Loucy (cell line): ENCODE results near the gene RUSC1.

Experiments used
- H2AFZ ChIP-seq: fragments of 200-600 bp; sonication (generic); 2 replicates; pipeline ENCODE4 v1.6.0; 2016; ENCODE audit warnings: antibody characterized with exemption, mild to moderate bottlenecking, low read length, moderate library complexity
- H3F3A ChIP-seq: fragments of 200-600 bp; 2 replicates; pipeline ENCODE4 v1.6.0; 2016; ENCODE audit warnings: antibody characterized with exemption, low read depth, mild to moderate bottlenecking
- H3K27me3 ChIP-seq: fragments of 200-600 bp; sonication (generic); 2 replicates; pipeline ENCODE4 v1.6.1; 2014; ENCODE audit warnings: low read length, mild to moderate bottlenecking; ENCODE audit not compliant: insufficient read depth, poor library complexity, severe bottlenecking
- H3K36me3 ChIP-seq: fragments of 200-600 bp; sonication (generic); 2 replicates; pipeline ENCODE4 v1.6.1; 2016; ENCODE audit warnings: low read length; ENCODE audit not compliant: insufficient read depth
- H3K4me1 ChIP-seq: fragments of 200-600 bp; sonication (generic); 2 replicates; pipeline ENCODE4 v1.5.1; 2014; ENCODE audit warnings: low read length, mild to moderate bottlenecking; ENCODE audit not compliant: insufficient read depth, poor library complexity, severe bottlenecking
- H3K4me2 ChIP-seq: fragments of 200-600 bp; sonication (generic); 2 replicates; pipeline ENCODE4 v1.6.0; 2014; ENCODE audit warnings: antibody characterized with exemption, low read length, low read depth, mild to moderate bottlenecking; ENCODE audit not compliant: poor library complexity, severe bottlenecking
- H3K4me3 ChIP-seq: fragments of 200-600 bp; sonication (generic); 2 replicates; pipeline ENCODE4 v1.5.1; 2014; ENCODE audit warnings: low read length, mild to moderate bottlenecking, mixed read lengths; ENCODE audit not compliant: poor library complexity, severe bottlenecking
- H3K79me2 ChIP-seq: fragments of 200-600 bp; sonication (generic); 2 replicates; pipeline ENCODE4 v1.6.1; 2014; ENCODE audit warnings: low read length; ENCODE audit not compliant: insufficient read depth
- H3K9ac ChIP-seq: fragments of 200-600 bp; sonication (generic); 2 replicates; pipeline ENCODE4 v1.6.0; 2014; ENCODE audit warnings: mild to moderate bottlenecking, low read depth, low read length, moderate library complexity; ENCODE audit not compliant: poor library complexity, severe bottlenecking
- H3K9me2 ChIP-seq: fragments of 200-600 bp; sonication (generic); replicated peaks from 2 replicates; pipeline ENCODE4 v1.6.1; 2016; ENCODE audit warnings: low read depth, low read length, mixed read lengths
- H3K9me3 ChIP-seq: fragments of 200-600 bp; sonication (generic); 2 replicates; pipeline ENCODE4 v1.6.1; 2014; ENCODE audit warnings: mild to moderate bottlenecking, antibody characterized with exemption, low read length, low read depth; ENCODE audit not compliant: insufficient read depth
- H4K20me1 ChIP-seq: fragments of 200-600 bp; sonication (generic); 2 replicates; pipeline ENCODE4 v1.6.0; 2014; ENCODE audit warnings: antibody characterized with exemption, low read length, mild to moderate bottlenecking; ENCODE audit not compliant: insufficient read depth, poor library complexity, severe bottlenecking
- EZH2phosphoT487 ChIP-seq: fragments of 200-600 bp; IDR thresholded peaks from 2 replicates; pipeline ENCODE4 v1.6.1; 2018; ENCODE audit warnings: antibody characterized with exemption, mild to moderate bottlenecking, moderate library complexity, borderline replicate concordance
- TF ChIP-seq, protein P1 (sequence below): fragments of 200-600 bp; sonication (generic); conservative IDR thresholded peaks from 2 replicates; pipeline ENCODE4 v1.5.1; 2014; ENCODE audit warnings: mild to moderate bottlenecking, antibody characterized with exemption, low read length

The RUSC1 gene

GRCh38 chr1:155360051-155360450 lies 39.4 kb downstream of the RUSC1 start:
- TF ChIP-seq EZH2phosphoT487: no peak
- Histone ChIP-seq H3K9ac (no peak overlapping the region), H3K4me3 (no peak overlapping the region), H4K20me1 (no peaks in the 10 kb centered on the region), H3K4me2 (no peak overlapping the region), H3K9me3 (no peaks in the 10 kb centered on the region), H3K36me3 (peaks cover 44% of the 10 kb centered on the region), H3K9me2 (no peaks in the 10 kb centered on the region), H3F3A (no peaks in the 10 kb centered on the region), H3K27me3 (no peaks in the 10 kb centered on the region), H3K79me2 (no peaks in the 10 kb centered on the region), H3K4me1 (no peaks in the 10 kb centered on the region), H2AFZ (no peak overlapping the region)

DNA sequence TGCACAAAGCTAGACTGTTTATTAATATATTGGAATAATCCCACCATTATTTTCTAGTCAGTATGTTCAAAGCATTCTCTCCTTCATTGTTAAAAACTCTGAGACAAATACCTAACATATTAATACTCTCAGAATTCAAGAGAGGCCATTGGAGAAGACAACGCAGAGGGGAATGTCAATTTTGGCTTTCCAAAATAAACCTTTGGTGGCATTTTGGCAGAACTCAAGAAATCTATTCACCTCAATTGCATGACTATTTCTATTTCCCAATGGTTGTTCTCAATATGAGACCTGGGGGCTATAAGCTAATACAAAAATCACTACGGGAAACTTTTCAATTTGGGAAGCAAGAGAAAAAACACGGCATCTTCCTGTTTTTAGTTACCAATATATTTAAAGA lies 58.5 kb downstream of the RUSC1 start:
- TF ChIP-seq EZH2phosphoT487: no peak
- TF ChIP-seq, protein P1, sequence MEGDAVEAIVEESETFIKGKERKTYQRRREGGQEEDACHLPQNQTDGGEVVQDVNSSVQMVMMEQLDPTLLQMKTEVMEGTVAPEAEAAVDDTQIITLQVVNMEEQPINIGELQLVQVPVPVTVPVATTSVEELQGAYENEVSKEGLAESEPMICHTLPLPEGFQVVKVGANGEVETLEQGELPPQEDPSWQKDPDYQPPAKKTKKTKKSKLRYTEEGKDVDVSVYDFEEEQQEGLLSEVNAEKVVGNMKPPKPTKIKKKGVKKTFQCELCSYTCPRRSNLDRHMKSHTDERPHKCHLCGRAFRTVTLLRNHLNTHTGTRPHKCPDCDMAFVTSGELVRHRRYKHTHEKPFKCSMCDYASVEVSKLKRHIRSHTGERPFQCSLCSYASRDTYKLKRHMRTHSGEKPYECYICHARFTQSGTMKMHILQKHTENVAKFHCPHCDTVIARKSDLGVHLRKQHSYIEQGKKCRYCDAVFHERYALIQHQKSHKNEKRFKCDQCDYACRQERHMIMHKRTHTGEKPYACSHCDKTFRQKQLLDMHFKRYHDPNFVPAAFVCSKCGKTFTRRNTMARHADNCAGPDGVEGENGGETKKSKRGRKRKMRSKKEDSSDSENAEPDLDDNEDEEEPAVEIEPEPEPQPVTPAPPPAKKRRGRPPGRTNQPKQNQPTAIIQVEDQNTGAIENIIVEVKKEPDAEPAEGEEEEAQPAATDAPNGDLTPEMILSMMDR: no peak
- Histone ChIP-seq H3K4me3 (no peak overlapping the region), H3K9me3 (no peaks in the 10 kb centered on the region), H3K4me2 (no peak overlapping the region), H3K27me3 (no peaks in the 10 kb centered on the region), H3K9me2 (no peaks in the 10 kb centered on the region), H4K20me1 (no peaks in the 10 kb centered on the region), H2AFZ (no peak overlapping the region), H3K4me1 (no peaks in the 10 kb centered on the region), H3F3A (no peaks in the 10 kb centered on the region), H3K79me2 (no peaks in the 10 kb centered on the region), H3K36me3 (peaks cover 65% of the 10 kb centered on the region; the same call in 1 of the 2 replicates), H3K9ac (no peak overlapping the region)

- Histone ChIP-seq H3K4me3 (no peak overlapping the region), H3K9ac (no peak overlapping the region), H3K9me2 (no peaks in the 10 kb centered on the region), H3K27me3 (no peaks in the 10 kb centered on the region), H2AFZ (no peak overlapping the region), H3K36me3 (peaks cover 60% of the 10 kb centered on the region; the same call in 1 of the 2 replicates), H3K9me3 (no peaks in the 10 kb centered on the region), H3K4me1 (no peaks in the 10 kb centered on the region), H4K20me1 (no peaks in the 10 kb centered on the region), H3K4me2 (no peak overlapping the region), H3K79me2 (no peaks in the 10 kb centered on the region), H3F3A (no peaks in the 10 kb centered on the region)
- TF ChIP-seq, protein P1: no peak
- TF ChIP-seq EZH2phosphoT487: no peak
These were observed 59.0 kb downstream of the RUSC1 start for GRCh38 chr1:155379631-155380090.
